HG02970 (cell line): ENCODE data around the gene CNFN.

Experiments used
- ATAC-seq: cut with Tn5 transposase; IDR thresholded peaks from one replicate; pipeline ENCODE4 v1.9.1; 2021; ENCODE audit warnings: mild to moderate bottlenecking, moderate library complexity, moderate number of reproducible peaks; ENCODE audit not compliant: unreplicated experiment, low FRiP score

The CNFN gene

DNA sequence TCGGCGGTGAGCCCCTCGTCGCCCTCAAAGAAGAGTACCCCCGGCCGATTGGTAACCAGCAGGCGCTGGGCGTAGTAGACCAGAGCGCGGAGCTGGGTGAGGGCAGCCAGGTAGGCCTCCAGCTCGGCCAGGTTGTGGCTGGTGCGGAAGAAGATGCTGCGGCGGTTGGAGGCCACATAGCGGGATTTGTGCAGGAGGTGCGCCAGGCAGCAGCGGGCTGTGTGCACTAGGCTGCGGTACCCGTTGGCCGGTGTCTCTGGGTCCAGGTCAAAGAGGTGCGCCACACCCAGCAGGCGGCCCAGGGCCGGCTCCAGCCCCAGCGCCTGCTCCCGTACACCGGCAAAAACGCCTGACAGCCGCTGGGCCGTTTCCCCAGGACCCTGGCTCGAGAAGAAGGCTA, 20.3 kb upstream of the CNFN start:
- no peak for ATAC-seq

DNA sequence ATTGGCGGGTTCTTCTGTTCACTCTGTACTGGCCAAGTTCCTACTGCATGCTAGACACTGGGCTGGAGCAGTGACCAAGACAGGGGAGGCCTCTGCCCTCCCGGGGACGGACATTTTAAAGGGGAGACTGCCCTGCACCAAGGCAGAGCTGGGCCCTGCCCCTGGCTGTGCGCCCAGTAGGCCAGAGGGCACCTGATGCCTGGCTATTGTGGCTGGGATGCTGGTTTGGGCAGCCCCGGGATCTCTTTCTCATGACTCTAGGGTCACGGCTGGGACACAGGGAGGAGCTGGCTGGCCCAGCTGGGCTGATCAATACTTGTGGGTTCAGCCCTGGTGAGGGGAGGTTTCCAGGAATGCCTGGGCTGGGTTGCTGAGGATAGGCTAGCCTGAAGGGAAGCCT, 19.4 kb upstream of the CNFN start:
- ATAC-seq, result no peak

DNA sequence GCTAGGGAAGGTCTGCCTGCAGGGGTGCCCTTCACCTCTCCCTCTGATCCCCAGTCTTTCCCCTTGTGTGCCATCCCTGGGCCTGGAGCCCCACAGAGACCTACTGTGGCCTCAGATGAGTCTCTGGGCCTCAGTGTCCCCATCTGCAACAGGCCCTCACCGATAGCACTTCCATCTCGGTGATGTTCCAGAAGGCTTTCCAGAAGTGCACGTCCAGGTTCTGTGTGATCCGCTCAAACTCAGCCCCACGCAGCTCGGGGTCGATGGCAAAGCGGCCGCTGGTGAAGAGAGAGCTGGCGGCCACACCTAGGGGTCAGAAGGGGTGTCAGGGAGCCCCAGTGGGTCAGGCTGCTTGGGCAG, 17.7 kb upstream of the CNFN start:
- ATAC-seq, result no peak

DNA sequence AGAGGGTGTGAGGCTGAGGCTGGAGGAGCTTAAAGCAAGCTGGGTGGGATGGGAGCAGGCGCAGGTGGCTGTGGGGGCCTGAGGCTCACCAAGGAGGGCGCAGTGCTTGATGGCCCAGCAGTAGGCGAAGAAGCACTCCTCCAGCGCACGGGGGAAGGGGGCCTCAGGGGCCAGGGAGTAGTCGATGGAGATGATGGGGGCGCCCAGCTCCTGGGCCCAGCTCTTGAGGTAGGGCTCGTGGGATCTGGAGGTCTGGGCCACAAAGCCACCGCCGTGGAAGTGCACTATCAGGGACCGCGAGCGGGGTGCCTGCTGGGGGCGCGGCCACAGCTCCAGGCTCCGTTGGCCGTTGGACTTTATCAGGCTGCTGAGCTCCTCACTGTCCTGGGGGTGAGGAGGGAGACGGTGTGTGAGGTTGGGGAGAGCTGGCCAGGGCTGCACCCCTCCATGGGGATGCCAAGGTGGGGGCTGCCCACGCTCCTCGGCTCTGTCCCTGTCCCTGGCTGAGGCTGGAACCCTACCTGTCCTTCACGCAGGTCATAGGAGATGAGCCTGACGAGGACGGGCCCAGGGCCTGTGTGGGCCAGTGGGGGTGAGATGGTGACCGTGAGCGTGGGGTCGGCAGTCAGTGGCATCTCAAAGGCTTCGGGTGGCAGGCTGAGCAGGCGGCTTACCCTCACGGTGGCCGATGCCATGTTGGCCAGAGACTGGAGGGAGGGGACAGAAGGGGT, 17.2 kb upstream of the CNFN start:
- no peak for ATAC-seq

DNA sequence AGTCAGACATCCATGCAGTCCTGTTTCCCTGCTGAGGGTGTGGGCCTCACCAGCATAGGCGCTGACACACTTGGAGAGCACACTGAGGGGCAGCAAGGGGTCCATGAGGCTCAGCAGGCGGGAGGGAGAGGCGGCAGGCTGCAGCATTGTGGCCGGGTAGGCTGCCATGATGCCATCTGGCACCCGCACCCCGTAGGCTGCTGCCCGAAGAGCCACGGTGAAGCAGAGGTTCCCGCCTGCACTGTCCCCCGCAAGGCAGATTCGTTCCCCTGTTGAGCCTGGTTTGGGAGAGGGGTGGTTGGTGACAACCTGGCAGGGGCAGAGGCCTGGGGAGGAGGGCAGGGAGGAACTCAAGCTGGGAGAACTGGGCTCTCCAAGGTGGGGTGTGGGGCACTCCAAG, 16.0 kb upstream of the CNFN start:
- no peak for ATAC-seq

DNA sequence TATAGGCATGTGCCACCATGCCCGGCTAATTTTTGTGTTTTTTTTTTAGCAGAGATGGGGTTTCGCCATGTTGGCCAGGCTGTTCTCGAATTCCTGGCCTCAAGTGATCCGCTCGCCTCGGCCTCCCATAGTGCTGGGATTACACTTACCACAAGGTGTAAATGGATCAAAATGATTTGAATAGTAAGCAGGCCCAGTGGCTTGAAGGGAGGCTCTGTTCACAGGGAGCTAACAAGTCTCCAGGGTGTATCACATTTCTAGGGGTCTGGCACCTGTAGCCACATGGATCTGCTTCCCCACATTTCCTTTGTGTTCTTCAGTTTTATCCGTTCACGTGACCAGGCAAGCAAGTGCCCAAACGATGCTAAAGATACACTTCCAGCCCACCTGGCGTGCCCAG, 13.5 kb upstream of the CNFN start:
- ATAC-seq, result no peak

DNA sequence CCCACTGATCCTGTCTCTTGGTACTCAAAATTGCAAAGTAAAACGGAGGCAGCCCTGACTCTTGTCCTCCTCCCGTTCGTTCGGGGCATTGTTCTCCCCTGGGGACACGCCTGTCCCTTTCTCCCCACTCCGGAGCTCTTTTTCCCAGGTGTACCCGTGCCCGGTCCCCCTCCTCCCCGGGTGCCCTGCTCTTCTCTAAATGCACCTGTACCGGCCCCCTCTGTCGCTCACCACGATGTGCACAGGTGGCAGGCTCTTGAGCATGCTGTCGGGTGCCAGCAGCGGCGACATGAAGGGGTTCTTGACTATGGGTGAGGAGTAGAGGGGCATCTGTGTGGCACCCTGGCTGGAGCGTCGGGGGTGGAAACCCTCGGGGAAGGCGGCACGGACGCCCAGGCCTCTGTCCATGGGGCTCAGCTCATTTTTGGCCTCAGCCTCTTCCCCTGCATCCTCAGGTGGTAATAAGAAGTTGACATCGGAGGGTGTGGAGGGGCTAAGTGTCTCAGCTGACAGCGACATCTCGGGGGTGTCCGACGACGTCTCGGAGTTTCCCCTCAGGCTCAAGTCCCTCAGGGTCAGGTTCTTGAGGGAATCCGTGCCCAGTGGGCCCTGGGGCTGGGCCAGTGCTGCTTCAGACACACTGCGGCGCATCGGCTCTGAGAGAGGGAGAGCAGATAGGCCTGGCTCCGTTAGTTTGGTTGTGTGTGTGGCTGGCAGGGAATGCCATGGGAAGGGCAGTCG, 12.4 kb upstream of the CNFN start:
- no peak for ATAC-seq

DNA sequence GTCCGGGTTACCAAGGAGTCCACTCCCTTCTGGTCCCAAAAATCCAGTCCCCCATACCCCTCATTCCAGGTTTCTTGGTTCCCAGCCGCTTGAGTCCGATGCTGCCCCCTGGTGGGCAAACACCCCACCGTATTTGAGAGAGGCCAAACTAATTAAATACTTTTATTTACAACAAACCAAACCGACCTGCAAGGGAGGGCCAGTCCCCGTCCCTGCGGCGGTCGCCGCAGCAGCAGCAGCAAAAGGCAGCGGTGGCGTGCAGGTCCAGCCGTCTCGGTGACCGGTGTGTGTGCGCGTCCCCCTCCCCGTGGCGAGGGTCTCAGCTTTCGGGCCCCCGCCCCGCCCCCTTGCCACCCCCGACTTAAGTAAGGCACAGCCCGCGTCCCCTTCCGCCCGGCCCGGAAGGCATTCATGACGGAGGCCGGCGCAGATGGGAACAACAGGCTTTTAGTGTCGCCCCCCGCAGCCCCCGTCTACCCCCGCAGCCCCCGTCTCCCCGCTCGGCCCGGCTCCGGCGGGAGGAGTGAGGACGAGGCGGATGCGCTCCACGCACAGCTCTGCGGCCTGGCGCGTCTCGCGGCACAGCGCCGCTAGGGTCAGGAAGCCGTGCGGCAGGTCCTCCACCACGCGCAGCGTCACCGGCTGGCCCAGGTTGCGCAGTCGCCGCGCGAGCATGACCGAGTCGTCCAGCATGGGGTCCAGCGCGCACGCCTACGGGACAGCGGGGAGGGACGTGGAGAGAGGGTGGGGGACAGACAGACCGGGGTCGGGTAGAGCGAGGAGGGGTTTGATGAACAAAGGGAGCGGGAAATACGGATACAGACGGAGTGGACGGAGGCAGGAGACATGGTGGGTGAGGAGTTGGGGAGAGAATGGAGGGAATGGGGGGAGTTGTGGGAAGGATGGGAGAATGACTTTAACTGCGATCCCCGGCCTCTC, 11.5 kb upstream of the CNFN start:
- ATAC-seq, result no peak

DNA sequence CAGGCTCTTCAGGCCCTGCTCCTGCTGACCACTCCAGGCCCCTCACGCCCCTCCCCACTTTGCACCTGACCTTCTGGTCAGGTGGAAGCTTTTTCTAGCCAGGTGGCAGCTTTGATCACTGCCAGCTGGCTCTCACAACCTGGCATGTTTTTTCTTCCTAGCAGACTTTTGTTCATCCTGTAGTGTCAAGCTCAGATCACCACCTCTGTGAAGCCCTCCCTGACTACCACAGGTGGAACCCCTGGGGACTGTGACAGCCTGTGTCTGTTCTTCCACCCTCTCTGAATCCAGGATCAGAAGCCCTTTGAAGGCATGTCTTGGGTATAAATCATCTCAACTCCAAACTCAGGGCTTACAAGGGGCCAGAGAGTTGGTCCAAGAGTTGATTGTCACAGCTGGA, 10.3 kb upstream of the CNFN start:
- ATAC-seq, result no peak

DNA sequence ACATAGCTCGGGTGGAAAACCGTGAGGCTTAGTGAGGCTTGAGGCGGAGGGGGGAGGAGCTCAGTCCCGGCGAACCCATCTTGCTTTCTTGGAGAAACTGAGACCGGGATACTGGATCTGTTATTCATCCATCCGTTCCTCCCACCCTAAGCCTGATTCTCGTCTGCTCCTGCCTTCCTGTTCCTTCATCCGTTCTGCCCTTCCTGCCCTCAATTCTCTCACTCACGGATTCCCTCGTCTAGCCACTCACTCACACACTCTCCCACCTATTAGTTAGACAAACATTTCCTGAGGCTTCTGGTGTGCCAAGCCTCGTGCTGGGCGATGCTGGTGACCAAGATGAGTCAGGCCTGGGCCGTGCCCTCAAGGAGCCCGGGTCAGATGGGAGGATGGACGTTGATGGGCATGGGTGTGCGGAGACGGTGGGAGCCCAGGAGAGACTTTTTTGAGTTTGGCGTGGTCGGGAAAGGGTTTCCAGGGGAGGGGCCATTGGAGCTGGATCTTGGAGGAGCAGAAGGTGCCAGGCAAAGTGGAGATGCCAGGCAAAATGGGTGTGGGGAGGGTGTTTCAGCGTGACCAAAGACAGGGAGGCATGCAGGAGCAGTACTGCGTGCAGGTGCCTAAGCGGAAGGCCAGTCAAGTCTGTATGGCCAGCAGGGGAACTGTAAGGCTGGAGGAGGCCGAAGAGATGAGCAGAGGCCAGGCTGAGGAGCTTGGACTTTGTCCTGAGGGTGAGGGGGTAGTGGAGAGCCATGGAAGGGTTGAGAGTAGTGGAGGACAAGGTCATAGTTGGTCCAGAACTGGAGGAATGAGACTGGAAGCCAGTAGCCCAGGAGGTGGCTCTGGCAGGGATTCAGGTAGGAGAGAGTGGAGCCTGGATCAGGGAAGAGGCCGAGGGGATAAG, 7.4 kb upstream of the CNFN start:
- no peak for ATAC-seq

DNA sequence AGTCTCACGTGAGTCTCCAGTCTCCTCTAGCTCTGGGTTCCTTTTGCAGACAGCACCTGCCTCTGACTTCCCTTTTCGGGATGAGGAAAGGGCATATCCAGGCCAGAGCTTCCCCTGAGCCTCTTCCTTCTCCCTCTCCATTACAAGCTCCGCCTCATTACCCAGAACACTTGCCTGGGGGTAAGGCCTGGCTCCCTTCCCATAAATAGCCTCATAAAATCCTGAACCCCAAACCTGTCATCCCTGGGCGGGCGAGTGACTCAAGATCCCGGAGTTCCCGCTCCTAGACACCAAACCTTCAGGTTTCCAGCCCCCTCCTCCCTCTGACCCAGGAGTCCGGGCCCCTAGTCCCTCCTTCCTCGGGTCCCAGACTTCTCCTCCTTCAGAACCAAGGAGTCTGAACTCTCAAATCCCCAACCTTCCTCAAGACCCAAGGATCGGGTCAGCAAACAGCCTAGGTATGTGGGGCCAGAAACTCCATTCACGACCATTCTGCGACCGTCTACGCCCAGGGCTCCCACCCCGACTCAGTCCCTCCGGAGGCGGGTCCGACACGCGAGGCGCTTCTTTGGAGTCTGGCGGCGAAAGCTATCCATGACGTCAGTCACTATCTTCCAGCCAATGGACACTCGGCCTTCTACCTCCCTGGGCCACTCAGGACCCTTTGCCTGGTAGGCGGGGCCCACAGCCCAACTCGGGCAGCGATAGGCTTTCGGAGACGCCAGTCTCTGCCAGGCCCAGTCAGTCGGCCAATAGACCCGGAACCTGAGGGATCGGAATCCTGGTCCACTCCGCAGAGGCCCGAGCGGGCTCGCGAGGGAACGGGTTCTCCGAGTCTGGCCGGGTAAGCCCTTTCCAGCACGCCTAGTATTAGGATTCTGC, 6.5 kb upstream of the CNFN start:
- ATAC-seq, result peak; percentile 95

DNA sequence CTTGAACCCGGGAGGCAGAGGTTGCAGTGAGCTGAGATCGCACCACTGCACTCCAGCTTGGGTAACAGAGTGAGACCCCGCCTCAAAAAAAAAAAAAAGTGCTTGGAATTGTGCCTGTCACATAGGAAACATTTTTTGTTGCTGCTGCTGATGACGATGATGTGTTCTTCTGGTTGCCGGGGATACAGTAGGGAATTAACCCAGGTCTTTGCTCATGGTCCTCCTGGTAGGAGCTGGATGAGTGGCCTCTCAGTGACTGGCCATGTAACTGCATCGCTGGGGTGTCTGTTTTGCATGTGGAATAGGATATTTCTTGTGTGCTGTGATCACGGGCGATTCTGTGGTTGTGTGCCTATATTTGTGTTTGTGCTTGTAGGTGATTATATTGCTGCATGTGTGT, 4.7 kb upstream of the CNFN start:
- ATAC-seq, result no peak

DNA sequence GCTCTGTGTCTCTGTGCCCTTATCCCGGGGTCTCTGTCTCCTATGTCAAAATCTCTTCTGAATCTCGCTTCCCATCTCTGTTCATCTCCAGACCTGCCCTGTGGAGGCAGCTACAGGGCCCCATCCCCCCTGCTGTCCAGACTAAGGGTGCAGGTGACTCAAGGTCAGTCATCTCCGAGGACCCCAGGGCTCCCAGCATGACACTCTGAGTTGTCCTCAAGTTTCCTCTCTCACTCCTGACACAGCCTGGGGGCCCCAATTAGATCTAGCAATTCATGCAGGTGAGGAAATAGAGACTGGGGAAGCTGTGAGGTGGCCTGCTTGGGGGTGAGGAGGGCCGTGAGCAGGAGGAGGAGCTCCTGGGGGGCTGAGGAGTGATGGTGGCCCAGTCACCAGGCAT, 2.1 kb upstream of the CNFN start:
- no peak for ATAC-seq

DNA sequence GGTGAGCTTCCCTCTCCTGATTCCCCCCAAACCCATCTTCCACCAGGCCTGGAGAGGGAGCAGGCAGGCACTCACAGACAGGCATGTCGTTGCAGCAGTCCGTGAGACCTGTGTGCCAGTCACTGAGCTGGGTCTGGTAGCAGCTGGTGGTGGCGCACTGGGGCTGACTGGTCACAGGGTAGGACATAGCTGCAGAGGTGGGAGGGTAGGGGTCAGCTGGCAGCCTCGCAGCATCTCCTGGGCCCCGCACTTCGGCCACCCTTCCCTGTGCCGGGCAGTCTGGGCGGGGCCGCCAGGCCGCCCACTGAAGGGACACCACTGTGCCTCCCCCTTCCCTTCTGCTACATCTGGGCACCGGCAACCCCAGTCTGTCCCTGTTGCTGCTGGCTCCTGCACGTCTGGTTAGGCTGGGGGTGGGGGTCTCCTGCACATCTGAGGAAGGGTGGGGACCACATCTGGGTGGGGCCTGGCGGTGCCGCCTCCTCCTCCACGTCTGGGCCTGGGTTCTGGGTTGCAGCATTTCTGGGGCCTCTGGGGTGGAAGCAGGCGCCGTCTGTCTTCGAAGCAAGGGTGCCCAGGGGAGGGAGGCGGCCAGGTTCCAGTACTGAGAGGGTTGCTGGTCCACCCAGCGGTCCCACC, 1.1 kb downstream of the CNFN start:
- ATAC-seq, result no peak

DNA sequence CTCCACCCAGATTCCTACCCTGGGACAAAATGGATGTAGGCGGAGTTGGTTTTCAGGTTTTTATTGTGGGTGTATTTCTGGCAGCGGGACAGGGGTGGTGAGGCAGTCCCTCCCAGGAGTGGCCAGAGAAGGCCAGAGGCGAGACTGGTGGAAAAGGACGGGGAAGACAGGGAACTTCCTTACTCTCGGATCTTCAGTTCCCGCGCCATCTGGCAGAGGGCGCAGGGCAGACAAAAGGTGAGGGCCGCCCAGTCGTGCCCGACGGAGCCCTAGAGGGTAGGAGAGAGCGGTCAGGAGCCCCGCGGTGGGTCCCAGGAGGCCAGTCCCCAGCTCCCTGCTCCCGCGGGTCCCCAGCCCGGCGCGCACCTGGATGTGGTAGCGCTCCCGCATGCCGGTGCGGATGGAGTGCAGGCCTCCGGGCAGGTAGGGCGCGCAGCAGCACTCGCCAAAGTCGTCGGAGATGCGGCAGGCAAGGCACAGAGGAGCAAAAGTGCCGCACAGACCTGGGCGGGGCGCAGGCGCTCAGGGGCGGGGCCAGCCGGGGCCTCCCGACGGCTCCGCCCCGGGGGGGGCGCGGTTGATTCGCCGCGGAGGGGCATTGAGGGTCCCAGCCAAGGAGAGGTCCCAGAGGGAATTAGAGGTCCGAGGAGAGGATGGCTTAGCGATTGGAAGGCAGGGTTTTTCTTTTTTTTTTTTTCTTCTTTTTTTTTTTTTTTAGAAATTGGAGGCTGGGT, 3.0 kb downstream of the CNFN start:
- no peak for ATAC-seq

DNA sequence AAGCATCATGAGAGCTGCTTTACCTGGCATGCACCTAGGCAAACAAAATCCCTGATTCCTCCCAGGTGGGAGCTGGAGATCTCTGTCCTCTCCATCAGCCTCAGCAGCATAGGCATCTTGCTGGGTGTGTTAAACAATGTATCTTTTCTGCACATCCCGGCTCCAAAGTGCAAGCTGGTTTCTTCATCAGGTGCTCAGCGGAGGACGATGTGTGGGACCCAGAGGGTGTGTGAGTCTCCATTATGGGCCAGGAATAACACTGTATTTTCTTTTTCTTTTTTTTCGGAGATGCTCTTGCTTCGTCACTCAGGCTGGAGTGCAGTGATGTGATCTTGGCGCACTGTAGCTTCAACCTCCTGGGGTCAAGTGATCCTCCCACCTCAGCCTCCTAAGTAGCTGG, 9.9 kb downstream of the CNFN start:
- no peak for ATAC-seq

DNA sequence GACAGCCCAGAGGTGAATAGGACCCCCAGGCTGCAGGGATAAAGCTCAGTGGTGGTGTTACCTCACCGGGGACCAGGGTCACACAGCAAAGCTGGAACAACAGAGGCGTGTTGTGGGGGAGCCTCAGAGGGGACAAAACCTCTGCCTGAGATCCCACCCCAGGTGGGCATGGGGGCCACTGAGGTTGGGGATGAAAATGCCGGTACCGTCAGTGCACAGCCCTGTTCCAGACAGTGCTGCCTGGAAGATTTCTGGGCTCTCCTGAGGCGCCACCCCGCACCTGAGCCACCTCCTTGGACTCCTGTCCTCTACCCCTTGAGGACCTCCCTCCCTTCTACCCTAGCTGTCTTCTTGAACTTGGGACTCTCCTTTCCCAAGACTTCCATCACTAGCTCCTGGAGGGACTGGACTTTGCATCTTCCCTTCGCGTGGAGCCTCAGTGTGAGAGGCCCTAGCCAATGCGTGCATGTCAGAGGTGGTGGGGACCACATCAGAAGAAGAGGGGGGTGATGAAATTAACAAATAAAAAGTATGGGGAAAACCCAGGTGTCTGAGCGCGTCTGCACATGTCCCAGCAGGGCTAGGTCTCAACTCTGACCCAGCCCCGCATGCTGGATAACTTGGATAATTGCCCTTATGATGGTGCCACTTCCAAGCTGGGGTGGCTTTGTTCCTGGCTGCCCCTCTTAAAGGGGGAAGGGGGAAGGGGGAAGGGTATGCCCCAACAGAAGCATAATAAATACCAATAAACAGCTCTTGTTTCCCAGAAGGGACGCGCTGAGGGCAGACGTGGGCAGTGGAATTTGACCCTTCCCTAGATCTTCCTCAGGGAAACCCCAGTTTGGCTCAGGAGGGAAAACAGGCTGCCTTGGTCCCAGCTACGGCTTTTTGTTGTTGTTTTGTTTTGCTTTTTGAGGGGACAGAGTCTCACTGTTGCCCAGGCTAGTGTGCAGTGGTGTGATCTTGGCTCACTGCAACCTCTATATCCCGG, 11.6 kb downstream of the CNFN start:
- ATAC-seq, result no peak
